T47D (cell line): ENCODE data around the gene MUC13.

Experiments
- DNase-seq, 2 experiments: peaks; one replicate each; pipeline versions ENCODE4 v3.0.0 to v3.0.0-alpha.2; 2011 to 2012; ENCODE audit warnings: low read depth in 1 of 2, low spot score in 1 of 2
- JUND ChIP-seq: IDR thresholded peaks from 2 replicates; pipeline ENCODE4 v1.6.1; 2012; ENCODE audit warnings: low read depth
- in situ Hi-C: cut with HindIII; loops from 2 replicates; pipeline ENCODE4 v1.10.0; 2016; ENCODE audit warnings: low sequenced_read_pairs, low pct_unique_long_range_greater_than_20kb

The MUC13 gene

DNA sequence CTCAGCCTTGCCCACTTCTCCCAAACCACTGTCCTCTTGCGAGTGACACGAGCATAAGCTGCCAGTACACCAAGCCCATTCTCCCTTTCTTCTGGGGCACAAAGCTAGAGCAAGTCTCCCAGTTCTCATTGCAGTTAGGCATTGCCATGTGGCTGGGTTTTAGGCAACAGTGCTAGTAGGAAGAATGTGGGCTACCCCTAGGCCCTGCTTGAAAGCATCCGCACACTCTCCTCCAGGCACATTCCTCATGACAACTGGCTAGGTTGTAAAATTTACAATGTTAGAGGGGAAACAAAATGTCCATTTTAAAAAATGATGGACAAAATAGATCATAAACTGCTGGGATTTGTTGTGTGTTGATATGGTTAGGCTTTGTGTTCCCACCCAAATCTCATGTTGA is 67.0 kb downstream of the MUC13 start:
- in situ Hi-C loops: no loop called here

DNA sequence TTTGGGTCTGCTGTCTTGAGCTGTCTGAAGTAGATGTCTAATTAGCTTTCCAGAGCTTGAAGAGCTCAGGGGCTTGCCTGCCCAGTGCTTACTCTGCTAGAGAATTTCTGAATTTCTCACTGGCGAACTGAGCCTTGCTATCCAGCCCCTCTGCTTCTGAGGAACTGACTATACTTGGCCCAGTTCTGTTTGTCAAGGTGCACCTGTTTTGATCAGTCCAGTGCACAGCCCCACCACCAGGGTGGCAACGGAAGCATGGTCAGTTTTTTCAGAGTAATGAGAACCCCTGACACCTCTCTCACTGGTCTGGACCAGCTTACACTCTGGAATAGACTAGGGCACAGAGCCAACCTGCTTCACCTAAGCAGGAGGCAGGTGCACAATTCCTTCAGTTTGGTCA is 72.5 kb downstream of the MUC13 start:
- no peak for DNase-seq
- in situ Hi-C loops: no loop called here
- TF ChIP-seq JUND: no peak

More for the DNA sequence above, 67.0 kb downstream of the MUC13 start:
- no peak for TF ChIP-seq JUND
- no peak for DNase-seq

DNA sequence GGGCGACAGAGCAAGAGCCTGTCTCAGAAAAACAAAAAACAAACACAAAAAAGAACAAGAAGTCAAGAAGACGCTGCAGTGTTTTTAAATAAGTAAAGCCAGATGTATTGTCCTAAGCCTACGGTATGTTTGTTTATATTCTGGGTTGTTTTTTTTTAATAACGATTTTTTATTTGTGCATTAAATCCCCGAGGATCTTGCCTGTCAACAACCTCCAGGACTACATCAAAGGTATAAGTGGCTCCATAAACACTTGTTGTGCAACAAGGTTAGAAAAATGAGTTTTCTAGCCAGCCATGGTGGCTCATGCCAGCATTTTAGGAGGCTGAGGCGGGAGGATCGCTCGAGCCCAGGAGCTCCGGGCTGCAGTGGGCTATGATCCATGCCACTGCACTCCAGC is 73.5 kb downstream of the MUC13 start:
- no peak for DNase-seq
- no peak for TF ChIP-seq JUND
- in situ Hi-C loops: no loop called here

DNA sequence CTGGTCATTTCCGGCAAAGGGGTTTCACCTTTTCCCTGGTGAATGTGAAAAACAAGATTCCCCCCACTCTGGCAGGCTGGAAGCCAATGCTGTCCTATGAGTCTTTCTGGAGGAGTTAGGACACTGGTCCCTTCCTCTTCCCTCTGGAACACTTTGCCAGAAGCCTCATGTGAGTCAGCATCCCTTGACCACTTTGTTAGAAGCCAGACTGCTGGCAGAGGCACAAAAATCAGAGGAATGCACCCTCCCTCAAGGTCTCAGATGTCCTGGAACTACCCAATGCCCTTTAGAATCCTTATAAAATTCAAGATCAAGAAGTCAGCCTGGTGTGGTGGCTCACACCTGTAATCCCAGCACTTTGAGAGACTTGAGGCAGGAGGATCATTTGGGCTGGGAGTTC is 74.0 kb downstream of the MUC13 start:
- no peak for TF ChIP-seq JUND
- DNase-seq: peak in 1 of 2 experiments; percentile 89
- in situ Hi-C loops: no loop called here

DNA sequence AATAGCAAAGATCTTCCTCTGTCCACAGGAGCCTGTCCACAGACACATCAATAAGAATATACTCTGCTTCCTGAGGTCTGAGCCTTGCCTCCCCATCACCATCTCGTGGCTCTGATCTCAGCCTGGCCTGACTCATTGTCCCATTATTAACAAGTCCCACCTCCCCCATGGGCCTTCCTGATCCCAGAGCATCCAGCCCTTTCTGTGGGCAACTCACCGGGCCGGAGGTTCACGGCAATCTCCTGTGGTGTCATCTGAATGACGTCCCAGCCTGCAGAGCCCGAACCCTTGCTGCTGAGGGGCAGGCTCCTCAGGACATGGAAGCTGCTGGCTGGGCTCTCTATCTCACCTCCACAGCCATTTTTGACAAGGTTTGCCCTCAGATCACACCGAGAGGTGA is 75.5 kb downstream of the MUC13 start:
- DNase-seq: no peak
- no peak for TF ChIP-seq JUND
- in situ Hi-C loops: no loop called here

DNA sequence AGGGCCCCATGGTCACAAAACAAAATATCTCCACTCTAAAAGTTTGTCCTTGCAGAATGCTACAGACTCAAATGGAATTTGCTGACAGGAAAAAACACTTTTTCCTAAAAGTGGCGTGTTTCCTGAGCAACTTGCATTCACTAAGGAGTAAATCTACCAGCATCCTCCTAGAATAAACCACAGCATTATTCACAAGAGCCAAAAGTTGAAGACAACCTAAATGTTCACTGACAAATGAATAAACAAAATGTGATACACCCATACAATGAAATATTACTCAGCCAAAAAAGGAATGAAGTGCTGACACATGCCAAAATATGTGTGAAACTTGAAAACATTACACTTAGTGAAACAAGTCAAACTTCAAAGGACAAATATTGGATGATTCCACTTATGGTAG is 76.3 kb downstream of the MUC13 start:
- no peak for TF ChIP-seq JUND
- DNase-seq: no peak
- in situ Hi-C loops: no loop called here

DNA sequence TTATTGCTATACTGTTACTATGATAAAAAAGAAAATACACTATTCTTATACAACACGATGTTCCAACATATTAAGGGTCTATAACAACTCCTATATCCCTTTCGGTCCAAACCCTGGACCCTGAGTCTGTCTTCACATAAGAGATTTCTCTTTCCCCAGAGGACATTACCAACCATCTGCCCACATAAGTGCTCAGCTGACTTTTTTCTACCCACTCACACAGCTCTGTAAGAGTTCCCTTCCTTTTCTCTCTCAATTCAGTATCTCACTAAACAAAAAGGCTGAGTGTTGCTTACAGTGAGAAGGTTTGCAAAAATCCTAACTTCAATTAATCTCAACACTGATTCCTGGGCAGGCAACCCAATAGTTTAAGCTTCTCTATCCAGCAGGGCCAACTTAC is 77.9 kb downstream of the MUC13 start:
- in situ Hi-C loops: no loop called here
- DNase-seq: no peak
- no peak for TF ChIP-seq JUND
